ENCODE results near the gene COPS7A. TPM values are rescaled to one million over a fixed set of nuclear protein-coding genes. Genes with fewer than 3 reads are reported as not detected.
A peak's percentile ranks its signal among the peaks of the same experiment; 100 is the strongest.

The COPS7A gene
- total and polyA plus RNA-seq, 9 of the 15 experiments (the other 6 are each of a cell fraction or from before 2014, with no cell fraction given) = 12.7 to 36.0 (median 24.3) TPM

GRCh38 chr12:6765048-6765633 is 41.3 kb downstream of the COPS7A start (continued):
- TF ChIP-seq RREB1 (CRISPR knock-in tag; IDR thresholded peaks at IDR 0.05) = no peak
- no peak for TF ChIP-seq PHF8 (IDR thresholded peaks at IDR 0.05; ENCODE audit: borderline replicate concordance, low read length)
- no peak for TF ChIP-seq NR3C1 (CRISPR knock-in tag; IDR thresholded peaks at IDR 0.05)
- peak; percentile 58 for TF ChIP-seq HES1 (IDR thresholded peaks at IDR 0.05; ENCODE audit: low read depth)
- TF ChIP-seq ZNF395 (CRISPR knock-in tag; IDR thresholded peaks at IDR 0.05) = no peak
- TF ChIP-seq MEIS2 (IDR thresholded peaks at IDR 0.05; ENCODE audit: partially characterized antibody) = no peak
- TF ChIP-seq HMG20A (CRISPR knock-in tag; conservative IDR thresholded peaks at IDR 0.05) = no peak
- no peak for TF ChIP-seq KLF13 (tag; IDR thresholded peaks at IDR 0.05; ENCODE audit: borderline replicate concordance, low read depth)
- TF ChIP-seq SLC30A9 (CRISPR knock-in tag; IDR thresholded peaks at IDR 0.05) = no peak
- TF ChIP-seq ZNF263 (CRISPR knock-in tag; IDR thresholded peaks at IDR 0.05; ENCODE audit: borderline replicate concordance) = no peak; the same call in 1 of the 2 replicates
- no peak for TF ChIP-seq ZNF407 (IDR thresholded peaks at IDR 0.05; ENCODE audit: low read depth)

Measured in K562 (cell line).